Gastrocnemius medialis (tissue), 4 donors: Measurements from ENCODE around the gene ANKRD49.

Experiments
- CTCF ChIP-seq, 5 experiments: fragments of 450-650 bp in 3 of 5; fragments of 200-600 bp in 2 of 5; sonication (generic) in 2 of 5; IDR thresholded peaks in 4 of 5; conservative IDR thresholded peaks in 1 of 5; 1 replicate in 4 of 5; 2 replicates in 1 of 5; pipeline ENCODE4 v1.5.1; 2016 to 2019; ENCODE audit warnings: antibody characterized with exemption in 5 of 5, mild to moderate bottlenecking in 3 of 5, moderate library complexity in 3 of 5
- POLR2A ChIP-seq, 2 donors: fragments of 450-650 bp; IDR thresholded peaks; one replicate each; pipeline ENCODE4 v1.6.1; 2017; ENCODE audit warnings: antibody characterized with exemption in 2 of 2, mild to moderate bottlenecking in 2 of 2, moderate library complexity in 2 of 2

GRCh38 chr11:94526645-94527438, 33.1 kb downstream of the ANKRD49 start:
- TF ChIP-seq CTCF (IDR thresholded peaks at IDR 0.05 in 4 of 5, conservative IDR thresholded peaks at IDR 0.05 in 1 of 5) (no peak), POLR2A (IDR thresholded peaks at IDR 0.05) (no peak)
